DND-41 (cell line): ENCODE results near the gene TCF7L2.

Source experiments
- EZH2 ChIP-seq: IDR thresholded peaks from 3 replicates; pipeline ENCODE4 v1.6.1; 2012; ENCODE audit warnings: borderline replicate concordance, low read depth, mild to moderate bottlenecking, moderate library complexity, low read length, inconsistent platforms; ENCODE audit not compliant: severe bottlenecking
- TF ChIP-seq, protein P1 (sequence below): IDR thresholded peaks from 2 replicates; pipeline ENCODE4 v1.5.1; 2012; ENCODE audit warnings: borderline replicate concordance, low read length, moderate library complexity, mild to moderate bottlenecking; ENCODE audit not compliant: poor library complexity, severe bottlenecking; ENCODE audit errors: extremely low read depth

DNA sequence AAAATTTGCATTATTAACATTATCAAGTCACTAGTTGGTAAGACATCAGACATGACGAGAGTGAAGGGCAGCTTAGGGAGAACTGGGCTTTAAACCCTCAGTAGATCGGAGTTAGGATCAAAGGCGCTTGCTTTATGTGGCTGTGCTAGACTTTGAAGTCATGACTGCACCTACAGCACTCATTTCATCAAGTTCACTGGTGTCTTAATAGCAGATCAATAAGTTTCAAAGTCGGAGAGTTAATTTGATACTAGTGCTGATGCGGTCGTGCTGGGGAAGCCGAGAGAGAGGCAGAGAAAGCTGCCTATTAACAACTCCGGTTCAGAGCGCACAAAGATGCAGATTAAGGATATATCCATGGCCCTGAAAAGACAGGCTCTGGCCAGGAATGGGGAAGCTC lies 172.9 kb downstream of the TCF7L2 start:
- no peak for TF ChIP-seq EZH2
- TF ChIP-seq, protein P1, sequence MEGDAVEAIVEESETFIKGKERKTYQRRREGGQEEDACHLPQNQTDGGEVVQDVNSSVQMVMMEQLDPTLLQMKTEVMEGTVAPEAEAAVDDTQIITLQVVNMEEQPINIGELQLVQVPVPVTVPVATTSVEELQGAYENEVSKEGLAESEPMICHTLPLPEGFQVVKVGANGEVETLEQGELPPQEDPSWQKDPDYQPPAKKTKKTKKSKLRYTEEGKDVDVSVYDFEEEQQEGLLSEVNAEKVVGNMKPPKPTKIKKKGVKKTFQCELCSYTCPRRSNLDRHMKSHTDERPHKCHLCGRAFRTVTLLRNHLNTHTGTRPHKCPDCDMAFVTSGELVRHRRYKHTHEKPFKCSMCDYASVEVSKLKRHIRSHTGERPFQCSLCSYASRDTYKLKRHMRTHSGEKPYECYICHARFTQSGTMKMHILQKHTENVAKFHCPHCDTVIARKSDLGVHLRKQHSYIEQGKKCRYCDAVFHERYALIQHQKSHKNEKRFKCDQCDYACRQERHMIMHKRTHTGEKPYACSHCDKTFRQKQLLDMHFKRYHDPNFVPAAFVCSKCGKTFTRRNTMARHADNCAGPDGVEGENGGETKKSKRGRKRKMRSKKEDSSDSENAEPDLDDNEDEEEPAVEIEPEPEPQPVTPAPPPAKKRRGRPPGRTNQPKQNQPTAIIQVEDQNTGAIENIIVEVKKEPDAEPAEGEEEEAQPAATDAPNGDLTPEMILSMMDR = no peak
